T-helper 17 cell (primary cell): ENCODE measurements around the gene MRC2. TPM values are rescaled to one million over a fixed set of nuclear protein-coding genes. Genes with fewer than 3 reads are reported as not detected.

Source experiments
- ATAC-seq: fragments of 150-1000 bp; cut with Tn5 transposase; 2 replicates; pipeline ENCODE4 v1.10.0; 2021; ENCODE audit warnings: mild to moderate bottlenecking, moderate library complexity
- DNase-seq, 3 donors: peaks; one replicate each; pipeline versions ENCODE4 v3.0.0 to v3.0.0-alpha.2; 2020 to 2021
- H3K9me3 ChIP-seq: one replicate; pipeline ENCODE4 v1.7.0; 2013; ENCODE audit warnings: low read length, mild to moderate bottlenecking; ENCODE audit not compliant: control insufficient read depth, poor library complexity, severe bottlenecking
- H3K27ac Mint-ChIP-seq: one replicate; pipeline ENCODE4 v1.8.0; 2022; ENCODE audit warnings: mild to moderate bottlenecking, moderate library complexity, mixed read lengths
- H3K27me3 Mint-ChIP-seq: one replicate; pipeline ENCODE4 v1.8.0; 2022; ENCODE audit warnings: mixed read lengths
- H3K36me3 Mint-ChIP-seq: one replicate; pipeline ENCODE4 v1.8.0; 2022; ENCODE audit warnings: low read depth, mixed read lengths
- H3K4me1 Mint-ChIP-seq: one replicate; pipeline ENCODE4 v1.8.0; 2022; ENCODE audit warnings: mild to moderate bottlenecking, mixed read lengths
- H3K4me3 Mint-ChIP-seq: one replicate; pipeline ENCODE4 v1.8.0; 2022; ENCODE audit warnings: mild to moderate bottlenecking, moderate library complexity, mixed read lengths
- total RNA-seq, 4 donors: library from RNA in 2 of 4; stranded (reverse) in 2 of 4; gene quantifications; one replicate each; pipeline ENCODE4 v1.2.3 and lab custom pipeline; 2022 to 2026

Gene MRC2
- total RNA-seq, 2 donors from 2014 or later: 4.3 to 4.4 TPM

- Mint-ChIP-seq H3K36me3 (no peaks in the 10 kb centered on the region), H3K27me3 (no peaks in the 10 kb centered on the region), H3K27ac (no peak overlapping the region), H3K4me1 (peaks cover 7% of the 10 kb centered on the region), H3K4me3 (peak overlapping the region; percentile 84)
- DNase-seq (no peak), ATAC-seq (no peak)
- H3K9me3 ChIP-seq: no peaks in the 10 kb centered on the region
Measured at GRCh38 chr17:62703261-62703775, 75.8 kb downstream of the MRC2 start.

DNA sequence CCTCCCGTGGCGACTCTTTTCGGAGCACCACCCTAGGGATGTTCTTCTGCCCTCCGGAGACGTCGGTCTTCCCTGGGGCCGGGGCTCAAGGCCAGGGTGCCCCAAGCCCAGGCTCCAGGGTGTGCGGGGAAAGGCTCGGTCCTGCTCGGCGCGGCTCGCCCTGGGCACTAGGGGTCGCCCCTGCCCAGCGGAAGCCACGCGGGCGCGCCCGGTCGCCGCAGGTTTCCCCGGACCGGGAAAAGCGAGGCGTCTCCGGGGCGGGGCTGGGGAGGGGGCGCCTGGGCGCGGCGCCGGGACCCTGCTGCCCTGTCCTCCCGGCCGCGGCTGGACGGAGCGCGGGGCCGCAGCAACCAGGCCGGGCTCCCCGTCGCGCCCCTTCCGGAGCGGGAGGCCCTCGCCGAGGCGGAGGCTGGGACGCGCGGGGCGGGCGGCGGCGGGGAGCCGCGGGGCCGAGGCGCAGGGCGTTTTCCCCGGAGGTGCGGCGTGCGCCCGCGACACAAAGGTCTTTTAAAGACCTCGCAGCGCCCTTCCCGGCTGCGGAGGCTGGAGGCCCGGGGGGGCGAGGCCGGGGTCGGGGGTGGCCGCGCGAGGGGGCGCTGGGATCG lies 76.4 kb downstream of the MRC2 start:
- peak; percentile 65 to 77 (median 68) for DNase-seq
- Mint-ChIP-seq H3K27ac (no peak overlapping the region), H3K27me3 (no peaks in the 10 kb centered on the region), H3K4me1 (peaks cover 7% of the 10 kb centered on the region), H3K4me3 (peak overlapping the region; percentile 84), H3K36me3 (no peaks in the 10 kb centered on the region)
- H3K9me3 ChIP-seq: no peaks in the 10 kb centered on the region
- peak; percentile 97 for ATAC-seq

DNA sequence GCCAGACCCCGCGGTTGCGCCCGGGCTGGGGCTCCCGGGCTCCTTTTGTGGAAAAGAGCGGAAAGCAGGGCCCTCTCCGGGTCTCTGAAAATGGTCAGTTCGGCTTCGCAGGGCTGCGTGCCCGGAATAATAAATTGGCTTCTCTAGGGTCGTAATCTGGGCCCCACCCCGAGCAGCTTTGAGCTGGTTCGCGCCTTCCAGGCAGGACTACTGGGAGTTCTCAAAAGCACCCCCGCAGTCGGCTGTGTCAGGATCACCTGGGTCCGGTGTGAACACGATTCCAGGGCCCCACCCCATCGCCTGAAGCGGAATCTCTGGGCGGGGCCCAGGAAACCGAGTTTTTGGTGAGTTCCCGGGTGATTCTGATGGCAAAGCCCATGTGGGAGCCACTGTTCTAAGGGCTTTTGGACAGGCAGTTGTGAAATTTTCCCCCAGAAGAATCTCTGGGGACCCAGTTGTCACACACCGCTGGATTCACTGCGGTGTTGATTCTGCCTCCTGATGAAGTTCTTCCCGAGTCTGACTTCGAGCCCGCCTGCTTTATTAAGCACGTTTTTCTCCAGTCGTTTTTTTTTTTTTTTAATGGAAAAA lies 77.0 kb downstream of the MRC2 start:
- no peak for DNase-seq
- ATAC-seq: no peak
- H3K4me1 Mint-ChIP-seq: peaks cover 7% of the 10 kb centered on the region
- H3K36me3 Mint-ChIP-seq: no peaks in the 10 kb centered on the region
- H3K4me3 Mint-ChIP-seq: peak overlapping the region; percentile 84
- H3K9me3 ChIP-seq: no peaks in the 10 kb centered on the region
- no peaks in the 10 kb centered on the region for H3K27me3 Mint-ChIP-seq
- H3K27ac Mint-ChIP-seq: no peak overlapping the region

GRCh38 chr17:62705156-62705777 lies 77.8 kb downstream of the MRC2 start:
- Mint-ChIP-seq H3K27me3 (no peaks in the 10 kb centered on the region), H3K27ac (no peak overlapping the region), H3K4me1 (peaks cover 7% of the 10 kb centered on the region), H3K36me3 (no peaks in the 10 kb centered on the region), H3K4me3 (peak overlapping the region; percentile 84)
- H3K9me3 ChIP-seq: no peaks in the 10 kb centered on the region
- no peak for DNase-seq
- ATAC-seq: no peak

- peak overlapping the region; percentile 84 for H3K4me3 Mint-ChIP-seq
- no peak for ATAC-seq
- no peaks in the 10 kb centered on the region for H3K27me3 Mint-ChIP-seq
- no peak for DNase-seq
- H3K4me1 Mint-ChIP-seq: peaks cover 7% of the 10 kb centered on the region
- no peaks in the 10 kb centered on the region for H3K36me3 Mint-ChIP-seq
- no peak overlapping the region for H3K27ac Mint-ChIP-seq
- H3K9me3 ChIP-seq: no peaks in the 10 kb centered on the region
Measured at GRCh38 chr17:62705778-62706597, 78.5 kb downstream of the MRC2 start.

DNA sequence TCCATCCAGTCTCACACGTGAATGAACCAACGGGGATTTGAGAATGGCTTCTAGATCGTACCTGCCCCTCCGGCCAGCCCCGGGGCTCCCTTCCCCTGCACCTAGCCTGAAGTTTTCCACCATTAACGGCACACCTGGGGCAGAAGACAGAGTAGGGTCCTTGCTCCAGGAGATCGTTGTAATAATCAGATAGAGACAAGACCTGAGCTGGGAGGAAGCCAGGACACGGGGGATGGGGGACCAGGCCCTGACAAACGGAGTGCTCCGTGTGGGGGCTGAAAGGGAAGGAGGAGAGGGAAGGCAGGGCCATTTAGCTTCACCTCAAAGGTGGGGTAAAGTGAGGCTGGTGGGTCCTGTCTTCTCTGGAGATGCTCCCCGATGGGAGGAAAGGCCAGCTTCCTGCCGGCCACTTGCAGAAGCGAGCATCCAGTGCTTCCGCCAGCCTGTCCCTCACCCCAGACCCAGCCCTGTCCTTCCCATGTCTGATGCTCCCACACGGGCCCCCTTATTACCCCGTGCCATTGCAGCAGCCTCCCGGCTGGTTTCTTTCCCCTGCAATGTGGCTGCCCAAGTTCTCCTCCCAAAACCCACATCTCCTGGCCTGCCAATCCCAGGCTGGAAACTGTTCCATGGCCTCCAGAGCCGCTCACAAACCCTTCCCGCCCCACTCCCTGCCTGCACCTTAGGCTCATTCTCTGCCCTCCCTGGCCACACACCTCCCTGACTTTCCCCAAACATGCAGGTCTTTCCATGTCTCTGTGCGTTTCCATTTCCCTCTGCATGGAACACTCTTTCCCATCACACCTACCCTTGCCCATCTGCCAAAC lies 79.3 kb downstream of the MRC2 start:
- no peaks in the 10 kb centered on the region for H3K27me3 Mint-ChIP-seq
- peaks cover 8% of the 10 kb centered on the region for H3K4me1 Mint-ChIP-seq
- ATAC-seq (no peak), DNase-seq (no peak)
- no peak overlapping the region for H3K27ac Mint-ChIP-seq
- H3K36me3 Mint-ChIP-seq: no peaks in the 10 kb centered on the region
- H3K4me3 Mint-ChIP-seq: peak overlapping the region; percentile 49
- no peaks in the 10 kb centered on the region for H3K9me3 ChIP-seq

GRCh38 chr17:62707425-62707739 lies 79.9 kb downstream of the MRC2 start:
- Mint-ChIP-seq H3K4me1 (peaks cover 9% of the 10 kb centered on the region), H3K27me3 (no peaks in the 10 kb centered on the region), H3K36me3 (no peaks in the 10 kb centered on the region), H3K4me3 (no peak overlapping the region), H3K27ac (no peak overlapping the region)
- H3K9me3 ChIP-seq: no peaks in the 10 kb centered on the region
- no peak for ATAC-seq
- no peak for DNase-seq

GRCh38 chr17:62708587-62708986 lies 81.1 kb downstream of the MRC2 start:
- H3K27ac Mint-ChIP-seq: no peak overlapping the region
- DNase-seq (no peak), ATAC-seq (no peak)
- no peaks in the 10 kb centered on the region for H3K9me3 ChIP-seq
- H3K27me3 Mint-ChIP-seq: no peaks in the 10 kb centered on the region
- H3K4me1 Mint-ChIP-seq: peaks cover 9% of the 10 kb centered on the region
- H3K36me3 Mint-ChIP-seq: no peaks in the 10 kb centered on the region
- no peak overlapping the region for H3K4me3 Mint-ChIP-seq

GRCh38 chr17:62712171-62712581 lies 84.7 kb downstream of the MRC2 start:
- ATAC-seq (no peak), DNase-seq (no peak)
- H3K4me3 Mint-ChIP-seq: no peak overlapping the region
- H3K9me3 ChIP-seq: no peaks in the 10 kb centered on the region
- H3K36me3 Mint-ChIP-seq: no peaks in the 10 kb centered on the region
- no peak overlapping the region for H3K27ac Mint-ChIP-seq
- H3K4me1 Mint-ChIP-seq: peaks cover 4% of the 10 kb centered on the region
- H3K27me3 Mint-ChIP-seq: no peaks in the 10 kb centered on the region

GRCh38 chr17:62713086-62713881 lies 85.8 kb downstream of the MRC2 start:
- ATAC-seq: no peak

DNA sequence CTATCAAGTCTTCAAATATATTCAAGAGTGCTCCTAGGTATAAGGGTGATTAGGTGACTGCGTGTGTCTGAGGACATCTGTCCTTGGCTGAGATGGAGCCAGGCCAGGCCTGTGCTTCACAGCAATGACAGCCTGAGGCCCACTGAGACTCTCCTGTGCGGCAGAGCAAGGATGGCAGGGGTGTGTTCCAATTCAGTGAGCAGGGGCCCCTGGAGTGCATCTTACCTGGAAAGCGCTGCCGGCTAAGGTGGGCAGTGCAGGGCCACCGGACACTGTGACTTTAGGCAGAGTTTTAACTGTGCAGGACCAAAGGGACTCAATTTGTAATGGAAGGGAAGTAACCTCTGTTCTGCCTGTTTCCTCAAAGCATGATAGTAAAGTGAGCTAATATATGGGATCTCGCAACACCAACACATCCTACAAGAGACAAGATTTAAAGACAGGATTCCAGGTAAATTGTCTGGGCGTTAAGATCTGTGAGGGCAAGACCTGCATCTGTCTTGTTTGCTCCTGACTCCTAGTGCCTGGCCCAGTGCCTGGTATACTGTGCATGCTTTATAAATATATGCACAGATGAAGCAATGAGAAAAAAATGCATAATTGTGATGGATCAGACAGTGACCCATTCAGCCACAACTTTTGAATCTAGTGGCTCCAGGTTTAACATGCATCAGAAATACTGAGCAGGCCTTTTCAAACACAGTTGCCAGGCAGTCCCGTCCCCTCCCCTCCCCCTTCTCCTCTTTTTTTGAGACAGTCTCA lies 86.7 kb downstream of the MRC2 start:
- H3K4me3 Mint-ChIP-seq: no peak overlapping the region
- no peak overlapping the region for H3K27ac Mint-ChIP-seq
- no peaks in the 10 kb centered on the region for H3K27me3 Mint-ChIP-seq
- ATAC-seq: no peak
- DNase-seq: no peak
- peaks cover 2% of the 10 kb centered on the region for H3K36me3 Mint-ChIP-seq
- H3K4me1 Mint-ChIP-seq: peaks cover 13% of the 10 kb centered on the region
- no peaks in the 10 kb centered on the region for H3K9me3 ChIP-seq

More at GRCh38 chr17:62713086-62713881, 85.8 kb downstream of the MRC2 start:
- no peaks in the 10 kb centered on the region for H3K9me3 ChIP-seq
- H3K4me1 Mint-ChIP-seq: peaks cover 6% of the 10 kb centered on the region
- no peak overlapping the region for H3K4me3 Mint-ChIP-seq
- DNase-seq: no peak
- no peaks in the 10 kb centered on the region for H3K27me3 Mint-ChIP-seq
- H3K36me3 Mint-ChIP-seq: no peaks in the 10 kb centered on the region
- no peak overlapping the region for H3K27ac Mint-ChIP-seq
